Calu3 (cell line): ENCODE measurements around the gene PHLDB3. TPM values are rescaled to one million over a fixed set of nuclear protein-coding genes. Genes with fewer than 3 reads are reported as not detected.
A peak's percentile ranks its signal among the peaks of the same experiment; 100 is the strongest.

Experiments
- BruUV-seq: library from RNA; stranded (reverse); fragments of 400-500 nt; replicated peaks from 2 replicates; lab custom pipeline; 2021; lab: Mats Ljungman, UMichigan
- CTCF ChIA-PET: fragments of 300-600 bp; sonication (Branson Sonifier 250); formaldehyde crosslinking; loops from one replicate; lab custom pipeline; 2022; ENCODE audit warnings: antibody characterized with exemption; lab: Charles Lee
- DNase-seq: peaks from one replicate; pipeline ENCODE4 v3.0.0; 2022
- H3K27ac Mint-ChIP-seq: one replicate; pipeline ENCODE4 v1.8.0; 2022; ENCODE audit warnings: mixed read lengths; ENCODE audit not compliant: unreplicated experiment
- H3K27me3 Mint-ChIP-seq: one replicate; pipeline ENCODE4 v1.8.0; 2022; ENCODE audit warnings: mixed read lengths; ENCODE audit not compliant: unreplicated experiment
- H3K36me3 Mint-ChIP-seq: one replicate; pipeline ENCODE4 v1.8.0; 2022; ENCODE audit warnings: mild to moderate bottlenecking, moderate library complexity, mixed read lengths; ENCODE audit not compliant: insufficient read depth, unreplicated experiment
- H3K4me1 Mint-ChIP-seq: one replicate; pipeline ENCODE4 v1.8.0; 2022; ENCODE audit warnings: mild to moderate bottlenecking, low read depth, mixed read lengths; ENCODE audit not compliant: unreplicated experiment
- H3K4me3 Mint-ChIP-seq: one replicate; pipeline ENCODE4 v1.8.0; 2022; ENCODE audit warnings: mild to moderate bottlenecking, low read depth, moderate library complexity, mixed read lengths; ENCODE audit not compliant: unreplicated experiment
- H3K9me3 Mint-ChIP-seq: one replicate; pipeline ENCODE4 v1.8.0; 2022; ENCODE audit warnings: low read depth, mixed read lengths; ENCODE audit not compliant: unreplicated experiment
- CTCF ChIP-seq: fragments of 200-600 bp; IDR thresholded peaks from one replicate; pipeline ENCODE4 v1.8.0; 2022; ENCODE audit warnings: antibody characterized with exemption; ENCODE audit not compliant: unreplicated experiment
- intact Hi-C: fragments of 100-400 bp; cut with micrococcal nuclease; formaldehyde crosslinking; loops from one replicate; pipeline ENCODE4 v1.10.0; 2022; ENCODE audit not compliant: unreplicated experiment
- total RNA-seq: library from RNA; stranded (reverse); gene quantifications from 2 replicates; pipeline ENCODE4 v1.2.3, GENCODE V29; 2022

PHLDB3 gene
- total RNA-seq, 1 experiment from 2014 or later = 24.7 TPM

DNA sequence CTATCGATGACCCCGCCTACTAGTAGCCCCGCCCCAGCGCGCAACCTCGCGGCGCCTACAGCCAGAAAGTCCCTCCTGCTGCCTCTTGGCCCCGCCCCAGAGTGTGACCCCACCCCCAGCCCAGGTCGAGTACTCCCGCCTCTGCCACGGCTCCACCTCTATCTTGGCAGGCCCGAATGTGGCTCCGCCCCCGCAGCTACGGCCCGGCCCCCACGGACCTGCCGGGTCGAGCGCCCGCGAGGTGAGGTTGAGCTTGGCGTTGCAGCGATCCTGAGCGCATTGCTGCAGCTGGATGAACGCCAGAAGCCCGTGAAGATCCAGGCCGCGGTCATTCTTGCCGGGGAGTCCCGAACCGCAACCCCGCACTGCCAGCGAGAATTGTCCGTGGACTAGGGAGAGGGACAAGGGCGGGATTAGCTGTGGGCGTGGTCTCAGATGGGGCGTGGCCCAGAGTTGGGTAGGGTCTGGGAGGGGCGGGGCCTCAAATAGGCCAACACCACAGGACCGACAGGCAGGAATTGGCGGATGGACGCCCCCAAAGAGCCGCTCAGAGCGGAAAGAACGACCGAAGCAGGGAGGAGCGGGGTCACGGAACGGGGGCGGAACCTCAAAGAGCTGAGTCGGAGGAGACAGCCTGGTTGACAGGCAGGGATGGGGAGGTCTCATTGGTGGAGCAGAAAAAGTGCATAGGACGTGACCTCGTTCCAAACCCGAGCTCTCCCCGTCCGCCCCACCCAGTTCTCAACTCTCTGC, 41.0 kb downstream of the PHLDB3 start:
- DNase-seq = peak; percentile 94
- Mint-ChIP-seq H3K9me3 (no peaks in the 10 kb centered on the region), H3K36me3 (peaks cover 36% of the 10 kb centered on the region), H3K27me3 (no peaks in the 10 kb centered on the region), H3K4me1 (peaks cover 46% of the 10 kb centered on the region), H3K4me3 (peak overlapping the region; percentile 75), H3K27ac (peak overlapping the region; percentile 37)
- CTCF ChIA-PET = interaction anchor here (0.5 to 2.0 kb wide), 8 partner anchors 13 to 60 kb away, joined by 3 to 11 read pairs (median 6); partner anchors contain the start of gene PHLDB3
- BruUV-seq = no TSS peak
- intact Hi-C loops = no loop called here
- no peak for TF ChIP-seq CTCF

GRCh38 chr19:43462785-43463380, 41.7 kb downstream of the PHLDB3 start:
- H3K4me3 Mint-ChIP-seq = peak overlapping the region; percentile 75
- CTCF ChIA-PET = interaction anchor here (0.5 to 2.0 kb wide), 6 partner anchors 16 to 57 kb away, joined by 3 to 11 read pairs (median 6); partner anchors contain the start of gene PHLDB3
- no peak overlapping the region for H3K27ac Mint-ChIP-seq
- no peak for DNase-seq
- H3K9me3 Mint-ChIP-seq = no peaks in the 10 kb centered on the region
- no peaks in the 10 kb centered on the region for H3K27me3 Mint-ChIP-seq
- TF ChIP-seq CTCF = no peak
- BruUV-seq = no TSS peak
- peaks cover 39% of the 10 kb centered on the region for H3K4me1 Mint-ChIP-seq
- intact Hi-C loops = no loop called here
- H3K36me3 Mint-ChIP-seq = peaks cover 33% of the 10 kb centered on the region

GRCh38 chr19:43462383-43462782, 42.2 kb downstream of the PHLDB3 start:
- DNase-seq = no peak
- no peak overlapping the region for H3K27ac Mint-ChIP-seq
- CTCF ChIA-PET = no interaction called here
- H3K27me3 Mint-ChIP-seq = no peaks in the 10 kb centered on the region
- intact Hi-C loops = no loop called here
- no TSS peak for BruUV-seq
- H3K4me3 Mint-ChIP-seq = peak overlapping the region; percentile 75
- H3K36me3 Mint-ChIP-seq = peaks cover 28% of the 10 kb centered on the region
- peaks cover 34% of the 10 kb centered on the region for H3K4me1 Mint-ChIP-seq
- TF ChIP-seq CTCF = no peak
- no peaks in the 10 kb centered on the region for H3K9me3 Mint-ChIP-seq

DNA sequence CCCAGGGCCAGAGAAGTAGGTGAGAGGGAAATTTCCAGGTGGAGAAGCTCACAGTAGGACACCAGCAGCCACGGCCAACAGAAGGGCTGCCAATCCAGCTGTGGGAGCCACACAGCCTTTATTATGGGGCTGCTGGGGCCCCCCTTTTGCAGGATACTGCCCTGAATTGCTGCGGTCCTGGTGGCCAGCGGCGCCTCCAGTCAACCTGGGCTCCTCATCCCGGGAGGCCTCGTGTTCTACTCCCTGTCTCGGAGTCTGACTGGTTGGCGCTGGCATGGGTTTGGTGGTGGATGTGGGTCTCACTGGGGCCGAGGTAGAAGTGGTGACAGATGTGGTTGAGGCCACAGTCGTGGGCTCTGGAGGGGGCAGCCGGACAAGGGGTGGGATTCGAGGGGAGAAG, 43.2 kb downstream of the PHLDB3 start:
- BruUV-seq = no TSS peak
- intact Hi-C loops = no loop called here
- H3K27ac Mint-ChIP-seq = no peak overlapping the region
- TF ChIP-seq CTCF = no peak
- peaks cover 26% of the 10 kb centered on the region for H3K4me1 Mint-ChIP-seq
- H3K4me3 Mint-ChIP-seq = no peak overlapping the region
- no peaks in the 10 kb centered on the region for H3K9me3 Mint-ChIP-seq
- CTCF ChIA-PET = no interaction called here
- DNase-seq = no peak
- H3K36me3 Mint-ChIP-seq = peaks cover 26% of the 10 kb centered on the region
- H3K27me3 Mint-ChIP-seq = no peaks in the 10 kb centered on the region
